Keratinocyte (primary cell): Measurements from ENCODE around the gene THTPA. TPM values are rescaled to one million over a fixed set of nuclear protein-coding genes. Genes with fewer than 3 reads are reported as not detected.

Experiments
- DNase-seq: peaks from one replicate; pipeline ENCODE4 v3.0.0-alpha.2; 2011; ENCODE audit warnings: low read depth, missing footprints, low spot score
- FAIRE-seq: peaks from 2 replicates; lab custom pipeline; 2011; peaks lifted over from hg19 to GRCh38; lab: Jason Lieb, UNC
- H2AFZ ChIP-seq: 2 replicates; pipeline ENCODE4 v1.6.0; 2012; ENCODE audit warnings: low read length, control low read depth, inconsistent platforms; ENCODE audit not compliant: control insufficient read depth
- H3K27ac ChIP-seq: 2 replicates; pipeline ENCODE4 v1.5.1; 2011; ENCODE audit warnings: low read length; ENCODE audit not compliant: control insufficient read depth, insufficient read depth
- H3K27me3 ChIP-seq: 3 replicates; pipeline ENCODE4 v1.6.0; 2011; ENCODE audit warnings: low read length; ENCODE audit not compliant: control insufficient read depth, insufficient read depth; ENCODE audit errors: extremely low read depth
- H3K36me3 ChIP-seq, 2 experiments: 2 replicates in 1 of 2; 3 replicates in 1 of 2; pipeline ENCODE4 v1.5.1; 2011; ENCODE audit warnings: low read length in 2 of 2, mild to moderate bottlenecking in 1 of 2; ENCODE audit not compliant: control insufficient read depth in 2 of 2, insufficient read depth in 2 of 2; ENCODE audit errors: extremely low read depth in 1 of 2
- H3K4me1 ChIP-seq: 3 replicates; pipeline ENCODE4 v1.5.1; 2011; ENCODE audit warnings: low read length; ENCODE audit not compliant: control insufficient read depth, insufficient read depth; ENCODE audit errors: extremely low read depth
- H3K4me2 ChIP-seq: 3 replicates; pipeline ENCODE4 v1.6.0; 2011; ENCODE audit warnings: low read depth, low read length; ENCODE audit not compliant: control insufficient read depth, insufficient read depth; ENCODE audit errors: extremely low read depth
- H3K4me3 ChIP-seq, 3 experiments: fragments of 200-600 bp in 1 of 3; sonication (generic) in 1 of 3; 2 replicates in 2 of 3; 3 replicates in 1 of 3; pipeline ENCODE4 v1.5.1; 2011 to 2016; ENCODE audit warnings: low read length in 3 of 3, mild to moderate bottlenecking in 3 of 3, control low read depth in 2 of 3, inconsistent platforms in 1 of 3, low read depth in 1 of 3, mixed read lengths in 1 of 3, mixed run types in 1 of 3, moderate library complexity in 1 of 3; ENCODE audit not compliant: control insufficient read depth in 2 of 3, insufficient read depth in 2 of 3; ENCODE audit errors: extremely low read depth in 1 of 3
- H3K79me2 ChIP-seq: 2 replicates; pipeline ENCODE4 v1.6.0; 2012; ENCODE audit warnings: low read length; ENCODE audit not compliant: control insufficient read depth, insufficient read depth
- H3K9ac ChIP-seq: 3 replicates; pipeline ENCODE4 v1.6.0; 2011; ENCODE audit warnings: low read length; ENCODE audit not compliant: control insufficient read depth, insufficient read depth; ENCODE audit errors: extremely low read depth
- H3K9me1 ChIP-seq: 3 replicates; pipeline ENCODE4 v1.6.0; 2011; ENCODE audit warnings: low read length; ENCODE audit not compliant: control insufficient read depth, insufficient read depth; ENCODE audit errors: extremely low read depth
- H3K9me3 ChIP-seq: 2 replicates; pipeline ENCODE4 v1.5.1; 2012; ENCODE audit warnings: low read depth, low read length; ENCODE audit not compliant: control insufficient read depth
- H4K20me1 ChIP-seq: 3 replicates; pipeline ENCODE4 v1.6.0; 2011; ENCODE audit warnings: low read length; ENCODE audit not compliant: control insufficient read depth, insufficient read depth; ENCODE audit errors: extremely low read depth
- CTCF ChIP-seq, 3 experiments: IDR thresholded peaks in 1 of 3; conservative IDR thresholded peaks in 1 of 3; optimal IDR thresholded peaks in 1 of 3; 2 replicates in 2 of 3; 3 replicates in 1 of 3; pipeline versions ENCODE3 to v1.5.1; 2011; ENCODE audit warnings: low read length in 3 of 3, mild to moderate bottlenecking in 3 of 3, moderate library complexity in 2 of 3, control low read depth in 1 of 3, inconsistent platforms in 1 of 3; ENCODE audit not compliant: insufficient read depth in 2 of 3; ENCODE audit errors: extremely low read depth in 1 of 3
- EZH2 ChIP-seq: IDR thresholded peaks from one replicate; pipeline ENCODE4 v1.6.1; 2012; ENCODE audit warnings: inconsistent platforms, mild to moderate bottlenecking, low read length, moderate library complexity
- dilution Hi-C: fragments of 300-500 bp; cut with MboI; formaldehyde crosslinking; loops from one replicate; pipeline ENCODE4 v1.7.0; 2020; ENCODE audit warnings: low sequenced_read_pairs; ENCODE audit not compliant: extremely low pct_ligation_motif_present
- polyA plus RNA-seq, 5 experiments: library from polyadenylated mRNA; depleted of rRNA in 3 of 5; stranded (reverse) in 3 of 5; stranded (forward) in 1 of 5; unstranded in 1 of 5; fragments of >200 nt; gene quantifications; 1 replicate in 1 of 5; 2 replicates in 3 of 5; 3 replicates in 1 of 5; pipeline versions ENCODE4 v1.2.1 to v1.2.3, GENCODE V29; 2011 to 2012; ENCODE audit warnings: missing spikeins in 2 of 5, low read depth in 1 of 5, low replicate concordance in 1 of 5

Gene THTPA
- polyA plus RNA-seq, 1 donor (not counting 4 experiments of a cell fraction or from before 2014, with no cell fraction given) = 3.2 TPM

- Histone ChIP-seq H3K9me1 (no peaks in the 10 kb centered on the region), H3K9ac (no peak overlapping the region), H3K79me2 (peaks cover 20% of the 10 kb centered on the region), H3K4me1 (peaks cover 13% of the 10 kb centered on the region), H3K27me3 (no peaks in the 10 kb centered on the region), H3K4me3 (no peak overlapping the region), H2AFZ (no peak overlapping the region), H3K36me3 (peaks cover 50 to 60% of the 10 kb centered on the region in 2 experiments), H3K4me2 (no peak overlapping the region), H4K20me1 (peaks cover 9% of the 10 kb centered on the region), H3K9me3 (no peaks in the 10 kb centered on the region), H3K27ac (no peak overlapping the region)
- dilution Hi-C loops = no loop called here
- FAIRE-seq (no peak), DNase-seq (no peak)
- TF ChIP-seq CTCF (optimal IDR thresholded peaks at IDR 0.05 in 1 of 3, IDR thresholded peaks at IDR 0.05 in 1 of 3, conservative IDR thresholded peaks at IDR 0.05 in 1 of 3; ENCODE audit: extremely low read depth in 1 of 3, insufficient read depth in 2 of 3, low read length in 3 of 3) (no peak), EZH2 (no peak)
Measured at GRCh38 chr14:23561873-23562821, 6.1 kb downstream of the THTPA start.

GRCh38 chr14:23562822-23563472 lies 6.9 kb downstream of the THTPA start:
- no peaks in the 10 kb centered on the region for H3K9me1 ChIP-seq
- no peak overlapping the region for H3K4me3 ChIP-seq
- H3K36me3 ChIP-seq = peaks cover 50 to 59% of the 10 kb centered on the region in 2 experiments
- no peak overlapping the region for H3K27ac ChIP-seq
- H4K20me1 ChIP-seq = peaks cover 9% of the 10 kb centered on the region
- no peak overlapping the region for H3K4me2 ChIP-seq
- DNase-seq = no peak
- TF ChIP-seq EZH2 = no peak
- TF ChIP-seq CTCF (optimal IDR thresholded peaks at IDR 0.05 in 1 of 3, IDR thresholded peaks at IDR 0.05 in 1 of 3, conservative IDR thresholded peaks at IDR 0.05 in 1 of 3; ENCODE audit: extremely low read depth in 1 of 3, insufficient read depth in 2 of 3, low read length in 3 of 3) = peak in 2 of 3 experiments; percentile 89 to 93
- dilution Hi-C loops = no loop called here
- peaks cover 11% of the 10 kb centered on the region for H3K4me1 ChIP-seq
- H3K9me3 ChIP-seq = no peaks in the 10 kb centered on the region
- no peaks in the 10 kb centered on the region for H3K27me3 ChIP-seq
- H3K79me2 ChIP-seq = peaks cover 21% of the 10 kb centered on the region
- FAIRE-seq = no peak
- H2AFZ ChIP-seq = no peak overlapping the region
- H3K9ac ChIP-seq = no peak overlapping the region
